Left kidney (tissue), 8 donors: ENCODE measurements around the gene EPB41. TPM values are rescaled to one million over a fixed set of nuclear protein-coding genes. Genes with fewer than 3 reads are reported as not detected.
"Not testable (repeated sequence)": the region's sequence is repeated elsewhere in the genome, so short reads cannot be mapped to it uniquely, and the experiment has no call there.

Experiments used
- DNase-seq: peaks from one replicate; pipeline ENCODE4 v3.0.0-alpha.2; 2013
- long read RNA-seq, 8 donors: transcript quantifications; one replicate each; lab custom pipeline, GENCODE V29; 2026
- polyA plus RNA-seq: library from polyadenylated mRNA; unstranded; fragments of 120-200 nt; gene quantifications from one replicate; pipeline ENCODE4 v1.2.1, GENCODE V29; 2013; ENCODE audit not compliant: insufficient read length

The EPB41 gene
- 70.6 TPM for polyA plus RNA-seq
- long read RNA-seq, donor 1, full-length matches to known transcripts: 1 of 9 reads
- long read RNA-seq, donor 1, partial matches to known transcripts: 0 of 9 reads
- long read RNA-seq, donor 1, other reads (novel, unspliced or antisense): 8 of 9 reads
- long read RNA-seq, donor 2: 0 reads
- long read RNA-seq, donor 3, partial matches to known transcripts: 73 of 75 reads
- long read RNA-seq, donor 3, other reads (novel, unspliced or antisense): 0 of 75 reads
- long read RNA-seq, donor 4: 0 reads
- long read RNA-seq, donor 5, partial matches to known transcripts: 0 of 1 reads
- long read RNA-seq, donor 5, other reads (novel, unspliced or antisense): 0 of 1 reads
- long read RNA-seq, donor 6, partial matches to known transcripts: 0 of 1 reads
- long read RNA-seq, donor 6, other reads (novel, unspliced or antisense): 0 of 1 reads
- long read RNA-seq, donor 7, full-length matches to known transcripts: 2 of 2 reads
- long read RNA-seq, donor 7, partial matches to known transcripts: 0 of 2 reads
- long read RNA-seq, donor 7, other reads (novel, unspliced or antisense): 0 of 2 reads
- long read RNA-seq, donor 8: 0 reads

GRCh38 chr1:28914228-28915030, at the start of gene EPB41:
Gene EPB41 (plus strand): TSS chr1:28914569. CDS start chr1:28987438, 72,869 bp downstream.
- peak; percentile 96 for DNase-seq

- no peak for DNase-seq
These were observed 49.7 kb upstream of the EPB41 start for GRCh38 chr1:28864695-28865094.

GRCh38 chr1:28865997-28866650, 48.2 kb upstream of the EPB41 start:
- DNase-seq: no peak

- DNase-seq: no peak
These were observed 46.5 kb upstream of the EPB41 start for GRCh38 chr1:28867850-28868249.

- DNase-seq: no peak
These were observed 44.4 kb upstream of the EPB41 start for GRCh38 chr1:28869952-28870351.

- no peak for DNase-seq
These were observed 42.6 kb upstream of the EPB41 start for GRCh38 chr1:28871631-28872401.

- DNase-seq: not testable (repeated sequence)
These were observed 39.2 kb upstream of the EPB41 start for GRCh38 chr1:28875134-28875533.

GRCh38 chr1:28877132-28877781, 37.1 kb upstream of the EPB41 start:
- peak; percentile 77 for DNase-seq

- DNase-seq: no peak
These were observed 35.6 kb upstream of the EPB41 start for GRCh38 chr1:28878796-28879195.

GRCh38 chr1:28882009-28882628, 32.2 kb upstream of the EPB41 start:
- peak; percentile 87 for DNase-seq

GRCh38 chr1:28883242-28883616, 31.1 kb upstream of the EPB41 start:
- no peak for DNase-seq

GRCh38 chr1:28885472-28885877, 28.9 kb upstream of the EPB41 start:
- no peak for DNase-seq

- no peak for DNase-seq
These were observed 28.2 kb upstream of the EPB41 start for GRCh38 chr1:28885977-28886730.

- peak; percentile 81 for DNase-seq
These were observed 27.5 kb upstream of the EPB41 start for GRCh38 chr1:28886731-28887418.

GRCh38 chr1:28887419-28887834, 26.9 kb upstream of the EPB41 start:
- no peak for DNase-seq

GRCh38 chr1:28887835-28888682, 26.3 kb upstream of the EPB41 start:
- DNase-seq: no peak

GRCh38 chr1:28888915-28889314, 25.5 kb upstream of the EPB41 start:
- DNase-seq: no peak

GRCh38 chr1:28889357-28889756, 25.0 kb upstream of the EPB41 start:
- no peak for DNase-seq
